Vagina (tissue), 2 donors: ENCODE measurements around the gene SLC25A25. TPM values are rescaled to one million over a fixed set of nuclear protein-coding genes. Genes with fewer than 3 reads are reported as not detected.

ENCODE experiments used
- DNase-seq, 2 donors: peaks; one replicate each; pipeline ENCODE4 v3.0.0-alpha.2; 2017; ENCODE audit errors: extremely low spot score in 2 of 2
- H3K27ac ChIP-seq: fragments of 200-600 bp; sonication (generic); one replicate; pipeline ENCODE4 v1.5.1; 2019
- H3K27me3 ChIP-seq: fragments of 200-600 bp; sonication (generic); one replicate; pipeline ENCODE4 v1.5.1; 2019
- H3K36me3 ChIP-seq, 2 donors: fragments of 200-600 bp; sonication (generic); one replicate each; pipeline ENCODE4 v1.5.1; 2017 to 2019
- H3K4me1 ChIP-seq: fragments of 200-600 bp; sonication (generic); one replicate; pipeline ENCODE4 v1.5.1; 2019
- H3K4me3 ChIP-seq, 2 donors: fragments of 200-600 bp; sonication (generic); 1 replicate in 1 of 2; 2 replicates in 1 of 2; pipeline ENCODE4 v1.5.1; 2016 to 2019
- H3K9me3 ChIP-seq: fragments of 200-600 bp; sonication (generic); one replicate; pipeline ENCODE4 v1.5.1; 2019
- POLR2A ChIP-seq, 2 donors: fragments of 450-650 bp; IDR thresholded peaks; one replicate each; pipeline ENCODE4 v1.6.1; 2017; ENCODE audit warnings: antibody characterized with exemption in 2 of 2, mild to moderate bottlenecking in 2 of 2, moderate library complexity in 2 of 2
- POLR2AphosphoS5 ChIP-seq, 2 donors: sonication (generic); formaldehyde crosslinking; IDR thresholded peaks; one replicate each; pipeline ENCODE4 v1.9.0; 2017; ENCODE audit warnings: antibody characterized with exemption in 2 of 2, mild to moderate bottlenecking in 2 of 2, low read depth in 1 of 2; ENCODE audit not compliant: insufficient read depth in 1 of 2
- intact Hi-C: fragments of 100-400 bp; cut with DNase I; formaldehyde crosslinking; loops from one replicate; pipeline ENCODE4 v1.15.1; 2023
- total RNA-seq: library from RNA; depleted of rRNA; stranded (reverse); fragments of >200 nt; gene quantifications from one replicate; pipeline ENCODE4 v1.2.3, GENCODE V29; 2016
- TF ChIP-seq, protein P1 (sequence below), 3 experiments: fragments of 450-650 bp in 2 of 3; fragments of 200-600 bp in 1 of 3; sonication (generic) in 1 of 3; IDR thresholded peaks; one replicate each; pipeline ENCODE4 v1.5.1; 2017 to 2019; ENCODE audit warnings: antibody characterized with exemption in 3 of 3, mild to moderate bottlenecking in 2 of 3, moderate library complexity in 2 of 3

Gene SLC25A25
- total RNA-seq, 1 donor from 2014 or later: 44.4 TPM

GRCh38 chr9:128094950-128095544 lies 27.0 kb downstream of the SLC25A25 start:
- Histone ChIP-seq H3K27me3 (no peaks in the 10 kb centered on the region), H3K36me3 (no peaks in the 10 kb centered on the region), H3K4me1 (peaks cover 95% of the 10 kb centered on the region), H3K9me3 (no peaks in the 10 kb centered on the region), H3K27ac (peak overlapping the region; percentile 91), H3K4me3 (no peak overlapping the region)
- intact Hi-C loops: no loop called here
- DNase-seq: no peak
- TF ChIP-seq POLR2A (IDR thresholded peaks at IDR 0.05): no peak
- TF ChIP-seq, protein P1, sequence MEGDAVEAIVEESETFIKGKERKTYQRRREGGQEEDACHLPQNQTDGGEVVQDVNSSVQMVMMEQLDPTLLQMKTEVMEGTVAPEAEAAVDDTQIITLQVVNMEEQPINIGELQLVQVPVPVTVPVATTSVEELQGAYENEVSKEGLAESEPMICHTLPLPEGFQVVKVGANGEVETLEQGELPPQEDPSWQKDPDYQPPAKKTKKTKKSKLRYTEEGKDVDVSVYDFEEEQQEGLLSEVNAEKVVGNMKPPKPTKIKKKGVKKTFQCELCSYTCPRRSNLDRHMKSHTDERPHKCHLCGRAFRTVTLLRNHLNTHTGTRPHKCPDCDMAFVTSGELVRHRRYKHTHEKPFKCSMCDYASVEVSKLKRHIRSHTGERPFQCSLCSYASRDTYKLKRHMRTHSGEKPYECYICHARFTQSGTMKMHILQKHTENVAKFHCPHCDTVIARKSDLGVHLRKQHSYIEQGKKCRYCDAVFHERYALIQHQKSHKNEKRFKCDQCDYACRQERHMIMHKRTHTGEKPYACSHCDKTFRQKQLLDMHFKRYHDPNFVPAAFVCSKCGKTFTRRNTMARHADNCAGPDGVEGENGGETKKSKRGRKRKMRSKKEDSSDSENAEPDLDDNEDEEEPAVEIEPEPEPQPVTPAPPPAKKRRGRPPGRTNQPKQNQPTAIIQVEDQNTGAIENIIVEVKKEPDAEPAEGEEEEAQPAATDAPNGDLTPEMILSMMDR (IDR thresholded peaks at IDR 0.05): no peak
- no peak for TF ChIP-seq POLR2AphosphoS5 (IDR thresholded peaks at IDR 0.05; ENCODE audit: insufficient read depth in 1 of 2, low read depth in 1 of 2)

DNA sequence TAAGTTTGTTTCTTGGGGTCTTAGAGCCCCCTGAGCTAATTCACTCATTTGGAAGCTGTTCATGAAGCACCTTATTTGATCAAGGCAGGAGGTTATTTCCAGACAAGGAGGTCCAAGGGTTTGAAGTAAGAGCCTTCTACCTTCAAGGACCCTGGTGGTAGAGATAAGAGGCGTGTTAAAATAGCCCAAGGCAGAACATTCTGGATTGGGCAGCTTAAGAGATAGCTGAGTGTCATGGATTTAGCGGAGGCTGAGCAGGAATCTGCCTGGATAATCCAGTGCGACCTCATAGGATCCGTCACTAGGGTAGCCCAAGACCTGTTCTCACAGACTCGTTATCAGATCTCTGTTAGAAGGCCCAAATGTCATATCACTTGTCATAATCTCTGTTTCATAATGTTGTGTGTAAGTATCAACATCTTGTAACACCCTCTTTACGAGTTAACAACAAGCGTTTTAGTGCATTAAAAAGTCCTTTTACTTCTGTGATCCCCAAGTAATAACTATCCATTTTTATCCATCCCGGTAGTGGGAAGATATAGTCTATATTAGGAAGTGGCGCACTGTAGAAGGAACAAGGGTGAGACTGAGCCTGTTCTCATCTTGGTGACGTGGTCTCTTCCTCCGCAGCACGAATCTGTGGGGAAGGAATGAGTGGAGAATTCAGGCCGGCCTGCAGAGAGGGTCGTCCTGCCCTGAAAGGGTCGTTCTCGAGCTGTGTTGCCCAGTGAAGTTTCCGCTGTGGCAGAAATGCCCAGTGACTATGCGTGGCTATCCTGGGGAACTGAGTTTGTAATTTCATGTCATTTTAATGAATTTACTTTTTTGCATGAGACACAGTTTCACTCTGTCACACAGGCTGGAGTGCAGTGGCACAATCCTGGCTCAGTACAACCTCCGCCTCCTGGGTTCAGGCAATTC lies 28.8 kb downstream of the SLC25A25 start:
- no peak for TF ChIP-seq POLR2A (IDR thresholded peaks at IDR 0.05)
- TF ChIP-seq POLR2AphosphoS5 (IDR thresholded peaks at IDR 0.05; ENCODE audit: insufficient read depth in 1 of 2, low read depth in 1 of 2): no peak
- TF ChIP-seq, protein P1 (IDR thresholded peaks at IDR 0.05): no peak
- Histone ChIP-seq H3K4me1 (peaks cover 98% of the 10 kb centered on the region), H3K9me3 (no peaks in the 10 kb centered on the region), H3K27ac (peak overlapping the region; percentile 91), H3K27me3 (no peaks in the 10 kb centered on the region), H3K36me3 (peaks cover 0 to 4% of the 10 kb centered on the region in 2 donors), H3K4me3 (no peak overlapping the region)
- no peak for DNase-seq
- intact Hi-C loops: no loop called here

DNA sequence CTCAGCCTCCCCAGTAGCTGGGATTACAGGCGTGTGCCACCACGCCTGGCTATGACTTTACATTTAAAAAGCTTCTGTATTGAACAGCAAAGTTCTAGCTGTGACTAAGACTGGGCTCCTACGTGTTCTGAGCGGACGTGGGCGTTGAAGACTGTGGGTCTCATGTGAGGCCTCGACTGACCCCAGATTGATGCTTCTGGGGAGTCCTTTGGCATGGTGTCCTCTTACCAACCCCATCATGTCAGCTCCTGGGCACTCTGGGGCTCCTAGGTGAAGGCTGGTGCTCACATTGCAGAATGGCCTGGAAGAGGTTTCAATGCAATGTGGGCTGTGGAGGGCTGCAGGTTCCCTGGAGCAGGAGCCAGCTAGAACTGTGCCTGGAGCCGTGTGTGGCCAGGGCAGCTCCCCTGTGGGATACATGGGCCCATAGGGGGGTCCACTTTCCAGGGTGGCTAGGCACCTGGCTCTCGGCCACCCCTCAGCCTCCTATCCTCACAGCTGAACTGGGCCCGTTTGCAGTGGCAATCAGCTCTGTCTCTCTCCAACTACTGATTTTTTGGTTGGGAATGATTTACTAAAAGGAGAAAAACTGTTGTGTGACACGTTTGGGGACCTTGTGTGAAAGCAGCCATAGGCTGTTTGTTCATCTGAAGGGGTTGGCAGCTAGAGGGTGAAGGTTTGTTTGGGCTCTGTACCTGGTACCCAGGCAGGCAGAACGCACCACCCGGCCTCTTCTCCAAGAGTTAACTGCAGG lies 29.7 kb downstream of the SLC25A25 start:
- intact Hi-C loops: no loop called here
- TF ChIP-seq POLR2A (IDR thresholded peaks at IDR 0.05) (no peak), POLR2AphosphoS5 (IDR thresholded peaks at IDR 0.05; ENCODE audit: insufficient read depth in 1 of 2, low read depth in 1 of 2) (no peak)
- TF ChIP-seq, protein P1 (IDR thresholded peaks at IDR 0.05): no peak
- peaks cover 94% of the 10 kb centered on the region for H3K4me1 ChIP-seq
- H3K4me3 ChIP-seq: peak overlapping the region; percentile 27 to 48
- H3K9me3 ChIP-seq: no peaks in the 10 kb centered on the region
- no peak for DNase-seq
- H3K27me3 ChIP-seq: no peaks in the 10 kb centered on the region
- peak overlapping the region; percentile 91 for H3K27ac ChIP-seq
- H3K36me3 ChIP-seq: peaks cover 0 to 13% of the 10 kb centered on the region in 2 donors

GRCh38 chr9:128098297-128099230 lies 30.5 kb downstream of the SLC25A25 start:
- peak in 1 of 2 donors; percentile 99 for DNase-seq
- Histone ChIP-seq H3K4me3 (peak overlapping the region; percentile 40 to 48), H3K4me1 (peaks cover 92% of the 10 kb centered on the region), H3K27me3 (no peaks in the 10 kb centered on the region), H3K27ac (peak overlapping the region; percentile 91), H3K36me3 (peaks cover 0 to 20% of the 10 kb centered on the region in 2 donors), H3K9me3 (no peaks in the 10 kb centered on the region)
- TF ChIP-seq, protein P1 (IDR thresholded peaks at IDR 0.05): no peak
- TF ChIP-seq POLR2AphosphoS5 (IDR thresholded peaks at IDR 0.05; ENCODE audit: insufficient read depth in 1 of 2, low read depth in 1 of 2): peak; percentile 92 to 98
- TF ChIP-seq POLR2A (IDR thresholded peaks at IDR 0.05): peak; percentile 31 to 91
- intact Hi-C loops: no loop called here
